ENCODE measurements around the gene GPR17. TPM values are rescaled to one million over a fixed set of nuclear protein-coding genes. Genes with fewer than 3 reads are reported as not detected.

Gene GPR17
- total RNA-seq, 1 donor from 2014 or later: not detected

DNA sequence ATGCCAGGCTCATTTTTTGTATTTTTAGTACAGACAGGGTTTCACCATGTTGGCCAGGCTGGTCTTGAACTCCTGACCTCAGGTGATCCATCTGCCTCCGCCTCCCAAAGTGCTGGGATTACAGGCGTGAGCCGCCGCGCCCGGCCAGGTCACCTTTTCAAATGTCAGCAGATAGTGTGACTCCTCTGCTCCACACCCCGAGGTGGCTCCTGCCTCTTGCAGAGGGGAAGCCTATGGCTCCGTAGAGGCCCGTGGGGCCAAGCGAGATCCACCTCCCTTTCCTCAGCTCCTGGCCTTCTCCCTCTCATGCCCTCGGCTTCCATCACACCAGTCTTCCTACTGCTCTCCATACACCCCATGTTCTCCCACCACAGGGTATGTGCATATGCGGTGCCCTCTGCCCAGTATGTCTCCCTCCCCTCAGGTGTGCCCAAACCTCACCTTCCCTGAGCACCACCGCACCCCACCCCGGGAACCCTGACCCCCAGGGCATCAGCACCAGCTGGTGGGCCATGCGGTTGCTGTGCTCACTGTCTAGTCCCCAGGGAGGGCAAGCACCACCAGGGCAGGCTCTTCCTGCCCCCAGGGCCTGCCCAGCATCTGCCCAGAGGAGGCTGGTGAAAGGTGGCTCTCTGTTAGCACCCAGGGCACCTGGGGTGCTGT lies 10.7 kb downstream of the GPR17 start:
- no peak for DNase-seq

DNA sequence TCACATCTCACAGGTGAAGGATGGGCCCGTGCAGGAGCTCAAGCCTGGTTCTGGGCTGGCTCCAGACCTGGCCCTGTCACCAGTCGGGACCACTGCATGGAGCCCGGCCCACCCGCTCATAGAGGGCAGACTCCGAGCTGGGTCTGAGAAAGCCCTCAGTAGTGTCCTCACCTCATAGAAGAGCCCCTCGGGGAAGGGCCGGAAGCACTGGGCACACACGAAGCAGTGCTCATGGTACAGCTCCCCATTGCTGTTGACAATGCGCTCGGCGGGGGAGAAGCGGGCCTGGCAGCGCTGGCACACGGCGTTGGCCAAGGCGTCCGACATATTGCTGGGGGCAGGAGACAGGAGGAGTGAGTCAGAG lies 11.3 kb downstream of the GPR17 start:
- DNase-seq: no peak

DNA sequence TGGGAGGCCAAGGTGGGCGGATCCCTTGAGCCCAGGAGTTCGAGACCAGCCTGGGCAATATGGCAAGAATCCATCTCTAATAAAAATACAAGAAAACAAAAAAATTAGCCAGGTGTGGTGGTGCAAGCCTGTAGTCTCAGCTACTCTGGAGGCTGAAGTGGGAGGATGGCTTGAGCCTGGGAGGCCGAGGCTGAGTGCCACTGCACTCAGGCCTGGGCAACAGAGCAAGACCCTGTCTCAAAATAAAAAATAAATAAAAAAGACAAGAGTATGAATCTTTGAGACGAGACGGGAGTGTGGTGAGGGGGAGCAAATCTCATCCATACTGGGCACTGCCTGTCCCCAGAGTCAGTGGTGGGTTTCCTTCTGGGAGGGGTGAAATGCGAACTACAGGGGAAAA lies 12.2 kb downstream of the GPR17 start:
- DNase-seq: no peak

DNA sequence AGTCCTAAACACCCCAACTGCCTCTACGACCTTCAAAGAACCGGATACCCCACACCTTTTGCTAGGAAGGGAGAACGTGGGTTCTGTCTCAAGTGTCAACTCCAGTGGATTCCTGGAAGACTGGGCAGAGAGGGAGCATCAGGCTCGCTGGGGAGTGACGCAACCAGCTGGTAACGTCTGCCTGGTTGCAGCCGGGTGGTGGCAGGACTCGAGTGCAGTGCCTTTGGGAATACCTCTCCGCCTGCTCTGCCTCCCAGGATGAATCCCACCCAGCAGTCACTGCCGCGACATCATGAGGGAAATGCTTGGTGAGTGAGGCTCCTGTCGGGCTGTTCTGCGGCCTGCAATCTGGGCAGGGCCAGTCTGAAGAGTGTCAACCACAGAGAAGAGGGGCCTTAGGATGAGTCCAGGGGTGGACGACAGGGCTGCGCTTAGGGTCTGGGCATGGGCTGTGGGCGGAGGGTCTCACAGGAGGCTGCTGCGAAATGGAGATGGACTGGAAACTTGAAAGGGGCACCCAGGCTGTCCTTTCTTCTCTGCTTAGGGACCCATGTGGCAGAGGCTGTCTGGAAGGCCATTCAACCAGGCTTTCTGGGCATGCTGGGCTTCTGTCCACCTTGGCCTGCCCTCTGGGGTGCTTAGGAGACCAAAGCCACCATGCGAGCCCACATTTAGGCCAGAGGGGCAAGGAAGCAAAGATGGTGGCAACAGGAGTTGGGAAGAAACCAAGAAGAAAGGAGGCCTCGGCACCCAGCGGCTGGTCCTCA lies 12.9 kb downstream of the GPR17 start:
- DNase-seq: no peak

DNA sequence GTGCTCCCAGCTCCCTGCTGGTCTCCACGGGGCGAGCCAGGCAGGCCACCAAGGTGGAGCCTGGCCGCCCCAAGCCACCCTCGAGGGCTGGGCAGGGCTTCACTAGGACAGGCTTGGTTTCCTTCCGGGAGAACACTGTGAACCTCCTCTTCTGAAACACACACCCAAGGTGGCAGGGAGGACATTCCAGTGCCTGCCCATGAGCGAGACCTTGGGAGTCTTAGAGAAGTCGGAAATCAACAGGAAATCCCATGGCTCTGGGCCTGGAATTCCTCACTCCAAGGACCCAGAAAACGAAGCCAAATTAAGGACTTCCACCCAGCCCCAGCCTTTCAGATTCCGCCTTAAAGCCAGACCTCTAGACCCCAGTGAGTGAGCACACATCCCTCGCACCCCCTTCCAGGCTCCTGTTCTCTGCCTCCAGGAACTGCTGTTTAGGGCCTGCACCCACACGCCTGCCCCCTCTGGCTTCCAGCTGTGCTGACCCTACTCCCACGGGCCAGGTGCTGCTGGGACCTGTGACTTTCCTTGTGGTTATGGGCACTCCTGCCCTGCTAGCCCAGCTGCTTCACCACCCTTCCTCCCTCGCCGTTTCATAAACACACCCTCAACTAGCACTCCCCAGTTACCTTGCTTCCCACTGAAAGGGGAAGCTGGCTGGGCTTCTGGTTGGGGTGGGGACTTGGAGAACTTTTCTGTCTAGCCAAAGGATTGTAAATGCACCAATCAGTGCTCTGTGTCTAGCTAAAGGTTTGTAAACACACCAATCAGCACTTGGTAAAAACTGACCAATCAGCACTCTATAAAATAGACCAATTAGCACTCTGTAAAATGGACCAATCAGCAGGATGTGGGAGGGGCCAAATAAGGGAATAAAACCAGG lies 13.7 kb downstream of the GPR17 start:
- peak; percentile 91 for DNase-seq

DNA sequence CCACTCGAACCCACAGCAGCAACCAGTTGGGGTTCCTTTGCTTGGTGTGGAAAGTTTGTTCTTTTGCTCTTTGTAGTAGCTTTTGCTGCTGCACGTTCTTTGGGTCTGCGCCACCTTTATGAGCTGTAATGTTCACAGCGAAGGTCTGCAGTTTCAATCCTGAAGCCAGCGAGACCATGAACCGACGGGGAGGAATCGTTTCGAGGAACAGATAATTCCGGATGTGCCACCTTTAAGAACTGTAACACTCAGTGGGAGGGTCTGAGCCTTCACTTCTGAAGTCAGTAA lies 14.3 kb downstream of the GPR17 start:
- no peak for DNase-seq

DNA sequence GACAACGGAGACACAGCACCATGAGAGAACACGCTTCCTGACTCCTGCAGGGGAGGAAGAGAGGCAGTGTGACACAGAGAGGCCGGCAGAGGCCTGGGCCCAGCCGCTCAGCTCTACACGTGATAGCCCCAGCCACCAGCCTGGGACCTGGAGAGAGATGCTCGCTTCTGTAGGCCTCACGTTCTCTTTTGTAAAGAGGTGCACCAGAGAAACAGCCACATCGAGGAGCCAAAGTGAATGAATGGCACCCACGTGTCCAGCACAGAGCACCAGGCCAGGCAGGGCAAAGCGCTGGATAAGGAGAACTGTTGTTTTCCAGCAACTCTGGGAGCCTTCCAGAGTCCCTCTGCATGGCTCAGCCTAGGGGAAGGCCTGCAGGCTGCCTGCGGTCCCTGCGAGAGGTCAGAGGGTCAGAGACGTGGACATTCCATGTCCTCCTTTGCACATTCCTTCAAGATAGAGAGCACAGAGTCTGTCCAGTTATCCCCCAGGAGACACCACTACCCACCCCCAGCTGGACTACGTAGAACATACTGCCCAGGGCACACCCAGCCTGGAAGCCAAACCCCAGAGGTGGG lies 15.2 kb downstream of the GPR17 start:
- DNase-seq: peak; percentile 28

DNA sequence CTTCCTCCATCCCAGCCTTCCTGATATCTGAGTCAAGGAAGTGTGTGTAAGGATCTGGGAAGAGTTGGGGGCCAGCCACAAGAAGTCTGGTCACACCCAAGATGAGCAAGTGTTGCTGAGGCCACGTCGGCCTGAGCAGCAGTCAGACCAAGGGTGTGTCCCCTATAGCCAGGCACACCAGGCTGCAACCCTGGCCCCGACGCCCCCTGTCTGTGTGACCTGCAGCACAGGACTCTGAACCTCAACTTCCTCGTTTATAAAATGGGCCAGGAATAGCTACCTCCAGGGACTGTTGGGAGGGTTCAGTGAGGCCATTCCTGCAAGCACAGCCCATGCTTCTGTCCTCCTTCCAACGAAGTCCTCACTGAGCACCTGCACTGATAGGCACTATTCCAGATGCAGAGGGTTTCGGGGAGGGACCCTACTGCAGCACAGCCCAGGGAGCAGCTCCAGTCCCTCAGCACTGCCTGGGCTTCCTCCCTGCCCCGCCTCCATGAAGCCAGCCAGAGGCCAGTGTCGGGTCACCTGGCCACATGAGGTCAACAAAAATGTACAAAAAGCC lies 16.1 kb downstream of the GPR17 start:
- DNase-seq: peak; percentile 22

DNA sequence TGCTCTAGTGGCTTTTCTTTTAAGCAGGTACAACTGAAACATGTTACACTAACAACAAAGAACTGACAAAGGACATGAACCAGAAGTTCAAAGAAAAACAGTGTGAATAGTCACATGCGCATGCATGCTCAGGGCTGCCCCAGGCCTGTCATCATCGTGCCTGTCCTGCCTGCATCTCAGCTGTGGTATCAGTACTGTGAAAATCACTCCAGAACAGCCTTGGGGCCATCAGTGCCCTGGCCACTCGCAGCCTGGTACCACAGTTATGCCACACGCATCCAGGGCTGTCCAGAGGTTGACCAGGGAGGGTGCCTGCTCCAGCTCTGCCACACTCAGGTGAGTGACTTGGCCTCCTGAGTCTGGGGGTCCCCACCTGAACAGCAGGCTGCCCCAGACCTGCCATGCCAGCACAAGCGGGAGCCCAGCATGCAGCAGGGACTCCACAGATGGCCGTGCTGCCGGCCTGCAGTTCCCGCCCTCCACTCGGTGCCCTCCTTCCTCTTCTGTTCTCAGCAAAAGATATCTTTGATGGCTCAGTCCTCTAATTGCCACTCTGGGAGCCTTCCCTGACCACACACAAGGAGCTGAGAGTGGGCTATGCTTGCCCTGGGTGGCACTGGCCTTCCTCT lies 17.1 kb downstream of the GPR17 start:
- DNase-seq: no peak

DNA sequence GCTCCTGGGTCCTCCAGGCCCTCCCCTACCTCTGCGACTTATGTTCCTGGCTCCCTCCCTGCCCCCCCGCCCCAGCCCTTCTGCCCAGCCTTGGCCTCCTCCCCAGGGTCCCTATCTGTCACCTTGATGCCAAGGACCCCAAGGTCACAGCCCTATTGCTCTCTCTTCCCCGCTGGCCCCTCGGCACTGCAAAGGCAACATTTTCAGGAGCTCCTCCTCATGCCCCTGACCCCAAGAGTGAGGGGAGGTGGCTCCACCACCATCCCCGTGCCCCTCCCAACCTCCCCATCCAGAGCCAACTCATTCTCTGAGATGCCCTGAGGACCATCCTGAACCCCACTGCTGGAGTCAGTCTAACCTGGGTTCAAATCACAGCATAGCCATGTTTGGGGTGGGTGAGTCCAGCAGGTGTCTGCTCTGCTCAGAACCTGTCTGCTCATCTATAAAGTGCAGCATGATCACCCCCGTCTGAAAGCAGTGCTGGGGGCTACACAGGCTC lies 17.7 kb downstream of the GPR17 start:
- no peak for DNase-seq

DNA sequence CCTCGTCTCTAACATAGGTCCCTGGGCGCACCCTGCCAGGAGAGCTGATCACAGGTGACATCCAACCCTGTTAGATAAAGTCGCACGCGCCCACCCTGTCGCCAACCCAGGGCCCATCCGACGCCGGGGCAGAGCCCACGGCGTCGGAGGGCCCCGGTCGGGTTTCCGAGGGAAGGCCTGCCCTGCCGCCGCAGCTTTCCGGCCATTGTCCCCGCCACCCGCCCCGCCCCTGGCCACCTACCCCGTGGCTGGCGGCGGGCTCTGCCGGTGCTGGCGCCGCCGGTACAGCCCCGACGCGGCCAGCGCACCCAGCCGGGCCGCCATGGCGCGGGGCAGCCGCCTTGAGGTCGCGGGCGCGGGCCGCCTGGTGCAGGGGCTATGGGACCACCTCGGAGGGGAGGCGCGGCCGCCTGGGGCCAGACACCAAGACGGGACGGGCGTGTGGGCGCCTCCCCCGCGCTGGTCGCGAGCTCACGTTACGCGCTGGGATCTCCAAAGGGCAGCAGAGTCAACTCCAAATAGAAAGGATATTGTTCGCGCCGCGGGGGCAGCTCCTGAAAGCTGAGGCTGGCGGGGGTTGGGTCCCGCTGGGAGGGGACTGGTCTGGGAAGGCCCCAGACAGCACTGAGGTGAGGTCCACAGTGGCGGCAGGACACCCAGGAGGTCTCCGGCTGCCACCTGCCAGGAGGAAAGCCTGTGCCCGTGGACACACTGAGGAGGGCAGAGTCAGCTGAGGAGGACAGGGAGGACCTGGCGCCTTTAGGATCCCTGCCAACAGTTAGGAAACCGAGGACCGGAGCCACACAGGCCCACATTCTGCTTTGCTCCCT lies 18.3 kb downstream of the GPR17 start:
- DNase-seq: peak; percentile 67

DNA sequence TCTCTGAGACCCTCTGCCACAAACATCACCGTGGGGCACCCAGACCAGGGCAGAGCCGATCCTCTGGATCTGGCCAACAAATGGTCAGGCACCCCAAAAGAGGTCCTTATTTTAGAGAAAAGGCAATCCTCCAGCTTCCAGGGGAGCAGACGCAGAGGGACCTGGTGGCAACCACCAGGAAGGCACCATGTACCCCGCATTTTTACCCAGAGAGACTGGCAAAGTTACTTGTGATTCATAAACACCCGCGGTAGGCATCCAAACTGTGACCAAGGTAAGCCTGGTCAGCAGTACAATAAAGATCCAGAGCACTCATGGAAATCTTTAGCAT lies 18.9 kb downstream of the GPR17 start:
- DNase-seq: no peak

DNA sequence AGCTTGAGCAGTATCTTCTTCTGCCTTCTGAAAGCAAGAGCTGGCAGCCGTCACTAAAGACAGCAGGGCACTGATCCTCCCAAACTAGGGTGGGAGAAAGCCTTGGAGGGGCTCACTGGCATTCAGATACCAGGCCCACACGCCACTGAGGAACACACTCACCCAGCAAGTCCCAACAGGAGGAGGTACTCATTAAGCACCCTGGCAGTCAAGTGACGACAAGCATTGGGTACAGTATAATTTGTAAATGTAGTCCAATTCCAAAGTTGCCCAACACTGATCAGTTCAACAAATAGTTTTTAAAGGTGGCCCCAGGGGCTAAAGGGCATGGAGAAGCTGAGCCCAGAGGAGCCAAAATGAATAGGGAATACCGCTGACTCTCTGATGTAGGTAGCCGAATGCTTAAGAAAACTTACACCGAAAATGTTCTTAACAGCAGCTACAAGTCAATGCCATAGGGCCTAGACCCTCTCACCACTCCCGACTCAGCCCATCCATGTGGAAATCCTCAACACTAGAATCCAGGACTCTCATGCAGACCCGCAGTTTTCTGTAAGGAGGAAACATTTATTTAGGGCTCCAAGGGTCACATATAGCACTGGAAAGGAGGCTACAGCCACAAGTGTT lies 19.4 kb downstream of the GPR17 start:
- DNase-seq: no peak

DNA sequence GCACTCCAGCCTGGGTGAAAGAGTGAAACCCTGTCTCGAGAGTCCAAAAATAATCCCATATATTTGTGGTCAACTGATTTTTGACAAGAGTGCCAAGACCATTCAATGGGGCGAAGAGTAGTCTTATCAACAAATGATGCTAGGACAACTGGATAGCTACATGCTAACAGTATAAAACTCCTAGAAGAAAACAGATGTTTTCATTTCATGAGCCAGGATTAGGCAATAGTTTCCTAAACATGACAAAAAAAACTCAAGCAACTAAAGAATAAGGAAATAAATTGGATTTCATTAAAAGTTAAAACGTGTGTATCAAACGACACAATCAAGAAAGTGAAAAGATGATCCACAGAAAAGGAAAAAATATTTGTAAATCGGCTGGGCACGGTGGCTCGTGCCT lies 23.1 kb downstream of the GPR17 start:
- DNase-seq: no peak

DNA sequence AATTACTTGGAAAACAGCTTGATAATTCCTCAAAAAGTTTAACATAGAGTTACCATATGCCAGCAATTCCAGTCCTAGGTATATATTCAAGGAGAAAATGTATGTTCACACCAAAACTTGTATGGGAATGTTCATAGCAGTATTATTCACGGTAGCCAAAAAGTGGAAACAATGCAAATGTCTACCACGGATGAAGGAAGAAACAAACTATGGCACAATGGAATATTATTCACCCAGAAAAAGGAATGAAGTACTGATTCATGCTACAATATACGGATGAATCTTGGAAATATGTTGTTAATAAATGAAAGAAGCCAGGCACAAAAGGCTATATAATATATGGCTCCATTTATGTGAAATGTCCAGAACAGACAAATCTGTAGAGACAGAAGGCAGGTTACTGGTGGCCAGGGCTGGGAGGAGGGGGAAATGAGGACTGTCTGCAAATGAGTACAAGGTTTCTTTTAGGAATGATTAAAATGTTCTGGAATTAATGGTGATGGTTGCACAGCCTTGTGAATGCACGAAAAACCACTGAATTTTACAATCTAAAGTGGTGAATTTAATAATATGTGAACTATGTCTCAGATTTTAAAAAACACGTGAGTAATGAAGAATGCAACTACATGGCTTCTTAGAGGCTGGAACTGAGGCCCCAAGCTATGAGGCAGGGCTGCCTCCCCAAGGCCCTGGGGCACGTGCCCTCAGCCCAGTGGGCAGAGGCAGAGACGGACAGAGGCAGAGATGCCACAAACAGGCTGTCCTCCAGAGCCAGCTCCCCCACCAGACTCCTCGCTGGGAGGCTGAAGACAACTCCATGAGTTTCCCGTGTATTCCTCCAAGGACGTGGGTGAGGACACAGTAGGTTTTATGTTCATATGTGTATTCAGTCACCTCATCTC lies 24.4 kb downstream of the GPR17 start:
- DNase-seq: no peak

DNA sequence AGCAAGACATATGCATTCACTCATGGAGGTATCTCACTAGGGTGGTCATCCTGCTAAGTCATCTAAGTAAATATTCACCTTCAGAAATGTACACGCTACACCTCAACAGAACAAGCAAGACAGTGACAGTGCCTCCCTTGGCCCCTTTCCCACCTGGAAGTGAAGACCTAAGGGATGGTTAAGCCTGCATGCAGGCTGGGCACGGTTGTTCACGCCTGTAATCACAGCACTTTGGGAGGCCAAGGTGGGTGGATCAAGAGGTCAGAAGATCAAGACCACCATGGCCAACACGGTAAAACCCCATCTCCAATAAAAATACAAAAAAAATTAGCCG lies 25.0 kb downstream of the GPR17 start:
- no peak for DNase-seq

DNA sequence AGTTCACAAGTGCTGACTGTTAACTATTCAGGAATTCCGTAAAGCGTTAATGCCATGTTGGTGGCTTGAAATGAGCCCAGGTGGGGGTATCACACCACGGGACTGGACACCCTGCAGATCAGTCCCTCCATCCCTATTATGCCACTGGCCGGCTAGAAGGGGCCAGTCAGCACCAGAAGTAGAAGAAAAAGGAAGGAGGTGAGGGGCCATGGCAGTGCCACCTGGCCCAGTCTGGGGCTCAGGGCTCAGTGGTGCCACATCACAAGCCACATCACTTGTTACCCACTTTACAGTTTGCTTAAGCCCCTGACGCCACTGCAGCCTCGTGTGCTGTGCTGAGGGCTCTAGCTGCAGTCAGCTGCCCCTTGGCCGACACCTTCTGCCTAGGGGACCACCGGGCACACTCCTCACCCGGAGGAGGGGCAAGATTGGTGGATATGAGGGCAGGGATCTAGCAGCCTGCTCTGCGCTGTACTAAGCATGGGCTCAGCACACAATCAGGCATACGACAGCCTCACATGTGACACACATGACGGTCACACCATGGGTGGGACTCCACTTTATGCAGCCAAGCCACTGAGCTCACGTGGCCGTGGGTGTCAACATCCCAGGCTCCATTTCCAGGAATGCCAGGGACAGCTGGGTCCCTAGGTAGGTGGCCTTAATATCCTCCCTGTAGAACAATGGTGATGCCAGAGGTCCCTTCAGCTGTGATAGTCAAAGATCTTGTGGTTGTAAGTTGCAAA lies 25.8 kb downstream of the GPR17 start:
- no peak for DNase-seq

DNA sequence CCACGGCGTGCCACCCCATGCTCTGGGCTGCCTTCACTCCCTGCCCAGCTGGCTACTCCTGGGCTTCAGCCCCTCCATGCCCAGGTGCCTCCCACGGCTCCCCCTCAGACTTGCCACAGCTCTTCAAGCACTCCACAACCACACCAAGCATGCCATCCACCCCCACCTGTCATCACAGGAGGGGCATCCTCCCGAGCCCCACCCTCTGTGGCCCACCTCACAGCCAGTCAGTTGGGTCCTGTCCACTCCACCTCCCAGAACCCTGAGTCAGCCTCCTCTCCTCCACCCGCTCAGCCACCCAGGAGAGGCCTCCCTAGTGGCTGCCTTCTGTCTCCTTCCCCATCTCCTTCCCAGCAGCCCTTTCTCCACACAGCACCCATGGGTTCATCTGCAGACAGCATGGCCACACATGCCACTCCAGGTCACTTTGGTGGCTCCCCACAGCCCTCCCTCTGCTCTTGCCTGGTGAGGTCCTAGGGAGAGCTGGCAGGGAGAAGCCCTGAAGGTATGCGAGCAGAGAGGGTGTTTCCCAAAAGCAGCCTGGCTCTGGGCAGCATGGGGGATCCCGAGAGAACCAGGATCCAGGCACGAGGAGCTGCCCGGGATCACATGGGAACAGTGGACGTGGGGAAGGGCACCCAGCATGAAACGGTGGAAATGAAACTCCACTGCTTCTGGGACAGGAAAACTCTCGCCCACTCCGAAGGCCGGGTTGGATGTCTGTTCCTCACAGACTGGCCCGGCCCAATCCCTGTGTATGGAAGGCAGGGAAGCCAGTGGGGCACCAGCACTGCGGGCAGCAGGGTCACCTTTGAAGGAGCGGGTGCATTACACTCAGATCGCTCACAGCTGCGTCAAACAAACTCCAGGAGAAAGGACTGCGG lies 26.6 kb downstream of the GPR17 start:
- DNase-seq: peak; percentile 38

All from dermis blood vessel endothelial cell (primary cell).